Esophagus squamous epithelium (tissue), 4 donors: Measurements from ENCODE around the gene SPEM3.

Experiments used
- POLR2A ChIP-seq, 4 donors: fragments of 450-650 bp; IDR thresholded peaks; one replicate each; pipeline ENCODE4 v1.6.1; 2017; ENCODE audit warnings: antibody characterized with exemption in 4 of 4, mild to moderate bottlenecking in 4 of 4, moderate library complexity in 3 of 4
- TF ChIP-seq, protein P1 (sequence below), 6 experiments: fragments of 450-650 bp in 4 of 6; fragments of 200-600 bp in 2 of 6; sonication (generic) in 2 of 6; IDR thresholded peaks; one replicate each; pipeline ENCODE4 v1.5.1; 2016 to 2019; ENCODE audit warnings: antibody characterized with exemption in 6 of 6, mild to moderate bottlenecking in 4 of 6, moderate library complexity in 4 of 6

GRCh38 chr17:7441266-7441665 is 12.6 kb downstream of the SPEM3 start:
- TF ChIP-seq, protein P1, sequence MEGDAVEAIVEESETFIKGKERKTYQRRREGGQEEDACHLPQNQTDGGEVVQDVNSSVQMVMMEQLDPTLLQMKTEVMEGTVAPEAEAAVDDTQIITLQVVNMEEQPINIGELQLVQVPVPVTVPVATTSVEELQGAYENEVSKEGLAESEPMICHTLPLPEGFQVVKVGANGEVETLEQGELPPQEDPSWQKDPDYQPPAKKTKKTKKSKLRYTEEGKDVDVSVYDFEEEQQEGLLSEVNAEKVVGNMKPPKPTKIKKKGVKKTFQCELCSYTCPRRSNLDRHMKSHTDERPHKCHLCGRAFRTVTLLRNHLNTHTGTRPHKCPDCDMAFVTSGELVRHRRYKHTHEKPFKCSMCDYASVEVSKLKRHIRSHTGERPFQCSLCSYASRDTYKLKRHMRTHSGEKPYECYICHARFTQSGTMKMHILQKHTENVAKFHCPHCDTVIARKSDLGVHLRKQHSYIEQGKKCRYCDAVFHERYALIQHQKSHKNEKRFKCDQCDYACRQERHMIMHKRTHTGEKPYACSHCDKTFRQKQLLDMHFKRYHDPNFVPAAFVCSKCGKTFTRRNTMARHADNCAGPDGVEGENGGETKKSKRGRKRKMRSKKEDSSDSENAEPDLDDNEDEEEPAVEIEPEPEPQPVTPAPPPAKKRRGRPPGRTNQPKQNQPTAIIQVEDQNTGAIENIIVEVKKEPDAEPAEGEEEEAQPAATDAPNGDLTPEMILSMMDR (IDR thresholded peaks at IDR 0.05): no peak
- TF ChIP-seq POLR2A (IDR thresholded peaks at IDR 0.05): no peak
